PC-9 (cell line): ENCODE results near the gene RNASE1.
"Not testable (repeated sequence)": the region's sequence is repeated elsewhere in the genome, so short reads cannot be mapped to it uniquely, and the experiment has no call there.

Source experiments
- CTCF ChIP-seq: fragments of 200-600 bp; sonication (generic); conservative IDR thresholded peaks from 2 replicates; pipeline ENCODE4 v1.6.1; 2017; ENCODE audit warnings: mixed run types, antibody characterized with exemption, mild to moderate bottlenecking, moderate library complexity
- EZH2 ChIP-seq: fragments of 200-600 bp; sonication (generic); IDR thresholded peaks from 2 replicates; pipeline ENCODE4 v1.8.0; 2017; ENCODE audit warnings: antibody characterized with exemption, low read depth

GRCh38 chr14:20828024-20828694 is 25.5 kb upstream of the RNASE1 start:
- not testable (repeated sequence) for TF ChIP-seq CTCF, EZH2
